ENCODE results near the gene CLCN7. TPM values are rescaled to one million over a fixed set of nuclear protein-coding genes. Genes with fewer than 3 reads are reported as not detected.

Gene CLCN7
- total and polyA plus RNA-seq, 2 of the 4 experiments (the other 2 are of a cell fraction), result 10.8 to 45.2 TPM

DNA sequence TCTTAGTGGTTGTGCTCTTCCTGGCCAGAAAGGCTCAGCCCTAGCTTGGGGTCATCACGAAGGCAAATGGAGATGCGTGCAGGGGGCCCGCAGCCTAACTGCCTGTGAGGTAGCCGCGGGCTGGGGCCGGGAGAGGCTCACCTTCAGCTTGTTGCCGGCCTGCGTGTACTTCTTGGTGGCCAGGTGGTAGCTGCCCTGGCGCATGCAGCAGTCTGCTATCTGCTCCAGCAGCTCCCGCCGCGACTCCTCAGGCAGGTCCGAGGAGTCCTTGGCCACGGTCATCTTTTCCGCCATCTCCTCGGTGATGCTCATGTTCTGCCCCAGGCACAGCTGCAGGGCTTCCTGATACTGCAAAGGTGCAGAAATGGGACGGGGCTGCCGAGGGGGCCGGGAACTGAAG, 45.6 kb upstream of the CLCN7 start:
- ATAC-seq (ENCODE audit: low read depth) (no peak), DNase-seq (no peak)
- Histone ChIP-seq H3K18ac (ENCODE audit: low read depth, low read length) (no peak overlapping the region), H2BK120ac (ENCODE audit: low read depth, low read length) (no peak overlapping the region), H3K79me1 (ENCODE audit: low read depth in 1 of 2, low read length in 2 of 2) (no peaks in the 10 kb centered on the region), H3K9me1 (ENCODE audit: insufficient read depth, low read length) (no peaks in the 10 kb centered on the region), H4K20me1 (ENCODE audit: insufficient read depth, low read length) (no peaks in the 10 kb centered on the region), H2BK5ac (ENCODE audit: low read depth, low read length, poor library complexity, severe bottlenecking) (no peak overlapping the region), H3K9me3 (ENCODE audit: control insufficient read depth, insufficient read depth, low read length) (no peaks in the 10 kb centered on the region), H3K56ac (ENCODE audit: extremely low read depth, insufficient read depth, low read length) (no peak overlapping the region), H3K4me3 (ENCODE audit: insufficient read depth, low read depth, low read length) (no peak overlapping the region), H3K23ac (ENCODE audit: low read depth, low read length) (no peak overlapping the region), H3K9ac (ENCODE audit: low read depth, low read length) (no peak overlapping the region), H3K14ac (replicated peaks; ENCODE audit: low read depth, low read length) (no peak overlapping the region), H3K4me1 (ENCODE audit: control insufficient read depth, insufficient read depth, low read length) (no peaks in the 10 kb centered on the region), H3K4me2 (ENCODE audit: low read depth, low read length) (no peak overlapping the region), H4K91ac (ENCODE audit: insufficient read depth, low read depth, low read length) (no peak overlapping the region), H2AFZ (replicated peaks; ENCODE audit: low read length, poor library complexity) (no peak overlapping the region), H3K36me3 (ENCODE audit: control insufficient read depth, insufficient read depth, low read length) (peaks cover 12% of the 10 kb centered on the region), H3K27ac (ENCODE audit: insufficient read depth, low read length) (no peak overlapping the region), H2AK9ac (replicated peaks; ENCODE audit: low read depth, low read length, poor library complexity) (no peak overlapping the region), H2BK20ac (ENCODE audit: low read depth, low read length) (no peak overlapping the region), H2AK5ac (ENCODE audit: low read depth, low read length) (no peak overlapping the region), H2BK15ac (ENCODE audit: low read depth, low read length) (no peak overlapping the region), H3K4ac (ENCODE audit: low read depth, low read length) (no peak overlapping the region), H4K8ac (ENCODE audit: low read depth in 2 of 2, low read length in 2 of 2) (no peak overlapping the region), H4K5ac (ENCODE audit: low read depth, low read length) (no peak overlapping the region), H3K27me3 (ENCODE audit: control insufficient read depth, insufficient read depth, low read length) (no peaks in the 10 kb centered on the region)
- ChIA-PET CTCF (no interaction called here), POLR2A (ENCODE audit: unreplicated experiment) (no interaction called here)
- 98% methylated on average over 9 of the region's 19 CpGs; no CpG with 5 or more reads in 1 of the 2 experiments for WGBS, 2 experiments (ENCODE audit: extremely low coverage in 2 of 2, insufficient read length in 1 of 2)
- in situ Hi-C loops (cut with MboI; ENCODE audit: low sequenced_read_pairs) (no loop called here), dilution Hi-C loops (cut with HindIII; ENCODE audit: low sequenced_read_pairs, unreplicated experiment) (no loop called here), intact Hi-C loops (cut with micrococcal nuclease) (no loop called here)
- TF ChIP-seq, protein P1, sequence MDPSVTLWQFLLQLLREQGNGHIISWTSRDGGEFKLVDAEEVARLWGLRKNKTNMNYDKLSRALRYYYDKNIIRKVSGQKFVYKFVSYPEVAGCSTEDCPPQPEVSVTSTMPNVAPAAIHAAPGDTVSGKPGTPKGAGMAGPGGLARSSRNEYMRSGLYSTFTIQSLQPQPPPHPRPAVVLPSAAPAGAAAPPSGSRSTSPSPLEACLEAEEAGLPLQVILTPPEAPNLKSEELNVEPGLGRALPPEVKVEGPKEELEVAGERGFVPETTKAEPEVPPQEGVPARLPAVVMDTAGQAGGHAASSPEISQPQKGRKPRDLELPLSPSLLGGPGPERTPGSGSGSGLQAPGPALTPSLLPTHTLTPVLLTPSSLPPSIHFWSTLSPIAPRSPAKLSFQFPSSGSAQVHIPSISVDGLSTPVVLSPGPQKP (IDR thresholded peaks at IDR 0.05; ENCODE audit: borderline replicate concordance, low read depth, low read length), result no peak
- TF ChIP-seq USF2 (IDR thresholded peaks at IDR 0.05; ENCODE audit: low read depth, low read length) (no peak), RCOR1 (IDR thresholded peaks at IDR 0.05; ENCODE audit: insufficient replicate concordance, low read length) (no peak), POLR2A (IDR thresholded peaks at IDR 0.05; ENCODE audit: low read depth, low read length) (no peak), RAD21 (IDR thresholded peaks at IDR 0.05; ENCODE audit: low read length) (no peak), SMC3 (IDR thresholded peaks at IDR 0.05; ENCODE audit: low read depth, low read length) (no peak), BHLHE40 (IDR thresholded peaks at IDR 0.05; ENCODE audit: low read depth, low read length) (no peak), NFE2L2 (IDR thresholded peaks at IDR 0.05; ENCODE audit: low read depth, low read length) (no peak), MAZ (IDR thresholded peaks at IDR 0.05; ENCODE audit: borderline replicate concordance, low read depth, low read length) (no peak), RFX5 (IDR thresholded peaks at IDR 0.05; ENCODE audit: low read depth, low read length) (no peak), CEBPB (IDR thresholded peaks at IDR 0.05; ENCODE audit: low read depth, low read length) (no peak), MXI1 (IDR thresholded peaks at IDR 0.05; ENCODE audit: borderline replicate concordance, low read depth, low read length) (no peak), CHD1 (IDR thresholded peaks at IDR 0.05; ENCODE audit: low read depth, low read length) (no peak), MAFK (IDR thresholded peaks at IDR 0.05; ENCODE audit: low read depth, low read length) (no peak), FOS (IDR thresholded peaks at IDR 0.05; ENCODE audit: low read depth, low read length) (no peak)
- TF ChIP-seq, protein P2, sequence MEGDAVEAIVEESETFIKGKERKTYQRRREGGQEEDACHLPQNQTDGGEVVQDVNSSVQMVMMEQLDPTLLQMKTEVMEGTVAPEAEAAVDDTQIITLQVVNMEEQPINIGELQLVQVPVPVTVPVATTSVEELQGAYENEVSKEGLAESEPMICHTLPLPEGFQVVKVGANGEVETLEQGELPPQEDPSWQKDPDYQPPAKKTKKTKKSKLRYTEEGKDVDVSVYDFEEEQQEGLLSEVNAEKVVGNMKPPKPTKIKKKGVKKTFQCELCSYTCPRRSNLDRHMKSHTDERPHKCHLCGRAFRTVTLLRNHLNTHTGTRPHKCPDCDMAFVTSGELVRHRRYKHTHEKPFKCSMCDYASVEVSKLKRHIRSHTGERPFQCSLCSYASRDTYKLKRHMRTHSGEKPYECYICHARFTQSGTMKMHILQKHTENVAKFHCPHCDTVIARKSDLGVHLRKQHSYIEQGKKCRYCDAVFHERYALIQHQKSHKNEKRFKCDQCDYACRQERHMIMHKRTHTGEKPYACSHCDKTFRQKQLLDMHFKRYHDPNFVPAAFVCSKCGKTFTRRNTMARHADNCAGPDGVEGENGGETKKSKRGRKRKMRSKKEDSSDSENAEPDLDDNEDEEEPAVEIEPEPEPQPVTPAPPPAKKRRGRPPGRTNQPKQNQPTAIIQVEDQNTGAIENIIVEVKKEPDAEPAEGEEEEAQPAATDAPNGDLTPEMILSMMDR (conservative IDR thresholded peaks at IDR 0.05; ENCODE audit: low read depth, low read length), result no peak
- BruUV-seq (replicated peaks), result no TSS peak

Data from IMR-90 (cell line).